HEK293 (cell line): ENCODE data around the gene LAMC2.

Experiments
- CTCF ChIA-PET: fragments of 350-600 bp; formaldehyde crosslinking; extraction: SDS; loops from one replicate; lab custom pipeline; 2021; ENCODE audit warnings: antibody characterized with exemption; lab: Yijun Ruan, JAX
- POLR2A ChIA-PET: fragments of 300-600 bp; formaldehyde crosslinking; extraction: SDS; loops from one replicate; lab custom pipeline; 2020; ENCODE audit warnings: antibody characterized with exemption, inconsistent platforms; lab: Yijun Ruan, JAX
- H3K27ac ChIP-seq: fragments of 200-500 bp; sonication (Bioruptor generic); 2 replicates; pipeline ENCODE4 v1.5.1; 2014; ENCODE audit warnings: low read depth, low read length, control low read depth, inconsistent platforms; ENCODE audit errors: extremely low read depth
- H3K36me3 ChIP-seq, 2 experiments: fragments of 200-500 bp in 1 of 2; sonication (Bioruptor generic) in 1 of 2; 1 replicate in 1 of 2; 2 replicates in 1 of 2; pipeline ENCODE4 v1.5.1; 2014 to 2017; ENCODE audit warnings: inconsistent platforms in 2 of 2, low read length in 2 of 2; ENCODE audit not compliant: control insufficient read depth in 2 of 2, insufficient read depth in 1 of 2
- H3K4me1 ChIP-seq: fragments of 200-500 bp; sonication (Bioruptor generic); 2 replicates; pipeline ENCODE4 v1.5.1; 2014; ENCODE audit warnings: mild to moderate bottlenecking, low read length, inconsistent platforms; ENCODE audit not compliant: control insufficient read depth, insufficient read depth
- H3K4me3 ChIP-seq: 2 replicates; pipeline ENCODE4 v1.5.1; 2011; ENCODE audit warnings: low read depth, mild to moderate bottlenecking, control low read depth, low read length, moderate library complexity
- H3K9me3 ChIP-seq: fragments of 200-500 bp; sonication (Bioruptor generic); 2 replicates; pipeline ENCODE4 v1.5.1; 2014; ENCODE audit warnings: low read depth, low read length, inconsistent platforms; ENCODE audit not compliant: control insufficient read depth, insufficient read depth
- BCL11B ChIP-seq: fragments of 450-650 bp; formaldehyde crosslinking; IDR thresholded peaks from 2 replicates; pipeline ENCODE4 v1.5.1; 2016; ENCODE audit warnings: low read depth, missing biosample characterization, missing genetic modification characterization
- BCL6B ChIP-seq: fragments of 450-650 bp; formaldehyde crosslinking; IDR thresholded peaks from 2 replicates; pipeline ENCODE4 v1.5.1; 2017; ENCODE audit warnings: missing biosample characterization, missing genetic modification characterization
- MYNN ChIP-seq: fragments of 450-650 bp; formaldehyde crosslinking; IDR thresholded peaks from 2 replicates; pipeline ENCODE4 v1.5.1; 2016; ENCODE audit warnings: missing biosample characterization, missing genetic modification characterization, borderline replicate concordance
- PRDM10 ChIP-seq: fragments of 450-650 bp; formaldehyde crosslinking; IDR thresholded peaks from 2 replicates; pipeline ENCODE4 v1.5.1; 2016; ENCODE audit warnings: missing biosample characterization, missing genetic modification characterization
- PRDM4 ChIP-seq: fragments of 450-650 bp; formaldehyde crosslinking; IDR thresholded peaks from 2 replicates; pipeline ENCODE4 v1.5.1; 2017; ENCODE audit warnings: missing biosample characterization, missing genetic modification characterization
- TCF7L2 ChIP-seq: IDR thresholded peaks from 2 replicates; pipeline ENCODE4 v1.6.1; 2011; ENCODE audit warnings: low read depth, mild to moderate bottlenecking, inconsistent platforms, low read length, moderate library complexity, borderline replicate concordance
- TRIM28 ChIP-seq: IDR thresholded peaks from 2 replicates; pipeline ENCODE4 v1.6.1; 2011; ENCODE audit warnings: low read length, control low read depth, borderline replicate concordance
- ZBTB1 ChIP-seq: fragments of 450-650 bp; formaldehyde crosslinking; IDR thresholded peaks from 2 replicates; pipeline ENCODE4 v1.5.1; 2016; ENCODE audit warnings: missing biosample characterization, missing genetic modification characterization
- ZBTB17 ChIP-seq: fragments of 450-650 bp; formaldehyde crosslinking; IDR thresholded peaks from 2 replicates; pipeline ENCODE4 v1.5.1; 2016; ENCODE audit warnings: missing biosample characterization, missing genetic modification characterization
- ZBTB44 ChIP-seq: fragments of 450-650 bp; IDR thresholded peaks from 2 replicates; pipeline ENCODE4 v1.5.1; 2018; ENCODE audit warnings: missing biosample characterization, mild to moderate bottlenecking, missing genetic modification characterization
- ZNF133 ChIP-seq: fragments of 450-650 bp; formaldehyde crosslinking; IDR thresholded peaks from 2 replicates; pipeline ENCODE4 v1.5.1; 2016; ENCODE audit warnings: missing biosample characterization, missing genetic modification characterization
- ZNF37A ChIP-seq: fragments of 450-650 bp; IDR thresholded peaks from 2 replicates; pipeline ENCODE4 v1.5.1; 2018; ENCODE audit warnings: missing biosample characterization, missing genetic modification characterization
- ZNF600 ChIP-seq: fragments of 450-650 bp; formaldehyde crosslinking; IDR thresholded peaks from 2 replicates; pipeline ENCODE4 v1.5.1; 2016; ENCODE audit warnings: missing biosample characterization, missing genetic modification characterization
- ZNF664 ChIP-seq: fragments of 450-650 bp; formaldehyde crosslinking; IDR thresholded peaks from 2 replicates; pipeline ENCODE4 v1.5.1; 2016; ENCODE audit warnings: missing biosample characterization, missing genetic modification characterization
- ZNF677 ChIP-seq: fragments of 450-650 bp; IDR thresholded peaks from 2 replicates; pipeline ENCODE4 v1.5.0; 2018; ENCODE audit warnings: missing biosample characterization, mild to moderate bottlenecking, missing genetic modification characterization, moderate library complexity
- ZNF768 ChIP-seq: fragments of 450-650 bp; formaldehyde crosslinking; IDR thresholded peaks from 2 replicates; pipeline ENCODE4 v1.5.1; 2018; ENCODE audit warnings: missing biosample characterization, mild to moderate bottlenecking, missing genetic modification characterization

Gene LAMC2

GRCh38 chr1:183218971-183219615 is 33.0 kb downstream of the LAMC2 start (continued):
- TF ChIP-seq MYNN (tag by site-specific recombination) (peak; percentile 84), ZNF677 (0 out of 2 replicates have a peak, but pooled peaks have one; percentile 23), BCL11B (tag by site-specific recombination) (no peak), BCL6B (tag by site-specific recombination) (peak; percentile 63; the same call in 1 of the 2 replicates), TRIM28 (peak; percentile 88), ZBTB1 (tag by site-specific recombination) (no peak), ZNF133 (tag by site-specific recombination) (0 out of 2 replicates have a peak, but pooled peaks have one; percentile 41), PRDM10 (tag by site-specific recombination) (peak; percentile 72), TCF7L2 (0 out of 2 replicates have a peak, but pooled peaks have one; percentile 9), ZNF600 (tag by site-specific recombination) (peak; percentile 83), ZBTB44 (peak; percentile 34; the same call in 1 of the 2 replicates), ZNF664 (tag by site-specific recombination) (no peak), PRDM4 (no peak), ZNF37A (0 out of 2 replicates have a peak, but pooled peaks have one; percentile 33), ZNF768 (tag by site-specific recombination) (no peak)

- Histone ChIP-seq H3K4me1 (peaks cover 15% of the 10 kb centered on the region), H3K9me3 (no peaks in the 10 kb centered on the region), H3K27ac (no peak overlapping the region), H3K36me3 (no peaks in the 10 kb centered on the region), H3K4me3 (no peak overlapping the region)
- ChIA-PET POLR2A (no interaction called here), CTCF (interaction anchor here (0.7 to 12.6 kb wide), 3 partner anchors 9 to 260 kb away, joined by 3 to 135 read pairs (median 33); no protein-coding TSS in a partner anchor)
- TF ChIP-seq ZBTB17: no peak
- TF ChIP-seq ZNF133 (tag by site-specific recombination): no peak
Observed at GRCh38 chr1:183219616-183220009, 33.5 kb downstream of the LAMC2 start.
